ENCODE results near the gene MYMX.

GRCh38 chr6:44253307-44254101 lies 36.8 kb downstream of the MYMX start:
- no peak for TF ChIP-seq CTCF (IDR thresholded peaks at IDR 0.05)
- no peak for TF ChIP-seq POLR2AphosphoS5 (IDR thresholded peaks at IDR 0.05; ENCODE audit: insufficient read depth in 1 of 2, low read depth in 1 of 2)
